SK-N-SH (cell line): Measurements from ENCODE around the gene DNAL4. TPM values are rescaled to one million over a fixed set of nuclear protein-coding genes. Genes with fewer than 3 reads are reported as not detected.

Experiments
- CTCF ChIA-PET: fragments of 300-600, 350-600 bp; formaldehyde crosslinking; extraction: SDS; loops from one replicate; lab custom pipeline; 2021; lab: Yijun Ruan, JAX
- POLR2A ChIA-PET: fragments of 350-600 bp; sonication (Branson Sonifier 250); formaldehyde crosslinking; extraction: SDS; loops from one replicate; lab custom pipeline; 2020; ENCODE audit warnings: antibody characterized with exemption, inconsistent platforms; lab: Yijun Ruan, JAX
- DNase-seq: peaks from one replicate; pipeline ENCODE4 v3.0.0; 2012
- H2AFZ ChIP-seq: fragments of 200-600 bp; sonication (generic); 2 replicates; pipeline ENCODE4 v1.8.1; 2016; ENCODE audit warnings: antibody characterized with exemption, mild to moderate bottlenecking, low read depth
- H3F3A ChIP-seq: fragments of 200-600 bp; sonication (generic); replicated peaks from 2 replicates; pipeline ENCODE3; 2016; ENCODE audit warnings: antibody characterized with exemption, mild to moderate bottlenecking; ENCODE audit not compliant: insufficient read depth
- H3K27ac ChIP-seq, 2 experiments: fragments of 200-500 bp in 1 of 2; fragments of 200-600 bp in 1 of 2; sonication (Bioruptor generic) in 1 of 2; sonication (generic), shearing (Covaris generic) in 1 of 2; 2 replicates each; pipeline versions ENCODE4 v1.5.1 to v1.6.1; 2014 to 2016; ENCODE audit warnings: low read depth in 2 of 2, inconsistent platforms in 1 of 2, low read length in 1 of 2, mild to moderate bottlenecking in 1 of 2, mixed read lengths in 1 of 2
- H3K27me3 ChIP-seq: fragments of 200-600 bp; sonication (generic), shearing (Covaris generic); 2 replicates; pipeline ENCODE4 v1.6.1; 2016; ENCODE audit warnings: mixed run types; ENCODE audit not compliant: insufficient read depth
- H3K36me3 ChIP-seq, 2 experiments: fragments of 200-500 bp in 1 of 2; fragments of 200-600 bp in 1 of 2; sonication (Bioruptor generic) in 1 of 2; sonication (generic) in 1 of 2; replicated peaks in 1 of 2; 2 replicates each; pipeline versions ENCODE3 to v1.5.1; 2014 to 2016; ENCODE audit warnings: low read length in 1 of 2, mild to moderate bottlenecking in 1 of 2; ENCODE audit not compliant: insufficient read depth in 2 of 2, control insufficient read depth in 1 of 2
- H3K4me1 ChIP-seq, 2 experiments: fragments of 200-500 bp in 1 of 2; fragments of 200-600 bp in 1 of 2; sonication (Bioruptor generic) in 1 of 2; sonication (generic), shearing (Covaris generic) in 1 of 2; 2 replicates each; pipeline versions ENCODE4 v1.5.1 to v1.6.1; 2014 to 2016; ENCODE audit warnings: low read depth in 1 of 2, low read length in 1 of 2, mixed run types in 1 of 2; ENCODE audit not compliant: insufficient read depth in 2 of 2, control insufficient read depth in 1 of 2
- H3K4me2 ChIP-seq: fragments of 200-600 bp; sonication (generic), shearing (Covaris generic); 2 replicates; pipeline ENCODE4 v1.6.1; 2017; ENCODE audit warnings: mixed run types
- H3K4me3 ChIP-seq, 2 experiments: fragments of 200-500 bp in 1 of 2; fragments of 200-600 bp in 1 of 2; sonication (Bioruptor generic) in 1 of 2; sonication (generic), shearing (Covaris generic) in 1 of 2; 2 replicates each; pipeline versions ENCODE4 v1.5.1 to v1.8.1; 2014 to 2016; ENCODE audit warnings: low read depth in 2 of 2, inconsistent platforms in 1 of 2, low read length in 1 of 2, mild to moderate bottlenecking in 1 of 2, mixed read lengths in 1 of 2, moderate library complexity in 1 of 2
- H3K79me2 ChIP-seq: fragments of 200-600 bp; sonication (generic); 2 replicates; pipeline ENCODE4 v1.8.1; 2017; ENCODE audit warnings: mild to moderate bottlenecking; ENCODE audit not compliant: insufficient read depth
- H3K9ac ChIP-seq: fragments of 200-600 bp; sonication (generic); 2 replicates; pipeline ENCODE4 v1.6.1; 2017; ENCODE audit warnings: mixed run types
- H3K9me2 ChIP-seq: fragments of 200-600 bp; sonication (generic); 2 replicates; pipeline ENCODE4 v1.6.1; 2017; ENCODE audit warnings: mixed run types
- H3K9me3 ChIP-seq: fragments of 200-600 bp; sonication (generic); 2 replicates; pipeline ENCODE4 v1.6.1; 2017; ENCODE audit warnings: mixed run types, mild to moderate bottlenecking, moderate library complexity
- H4K20me1 ChIP-seq: fragments of 200-600 bp; sonication (generic); 2 replicates; pipeline ENCODE4 v1.6.1; 2017; ENCODE audit warnings: mild to moderate bottlenecking, mixed run types; ENCODE audit not compliant: insufficient read depth
- CHD2 ChIP-seq: fragments of 150-350 bp; IDR thresholded peaks from 2 replicates; pipeline ENCODE4 v1.6.1; 2018; ENCODE audit warnings: low read length; ENCODE audit not compliant: partially characterized antibody
- ELF1 ChIP-seq: IDR thresholded peaks from 2 replicates; pipeline ENCODE4 v1.4.0; 2012
- EZH2phosphoT487 ChIP-seq: fragments of 200-600 bp; sonication (generic); IDR thresholded peaks from 2 replicates; pipeline ENCODE4 v1.6.1; 2017; ENCODE audit warnings: low read depth, mixed run types, mild to moderate bottlenecking, antibody characterized with exemption, moderate library complexity, borderline replicate concordance
- FOSL2 ChIP-seq: IDR thresholded peaks from 2 replicates; pipeline ENCODE4 v1.4.0; 2012; ENCODE audit warnings: low read depth, mild to moderate bottlenecking, moderate library complexity, borderline replicate concordance
- GABPA ChIP-seq: IDR thresholded peaks from 2 replicates; pipeline ENCODE4 v1.4.0; 2012; ENCODE audit warnings: low read depth, mild to moderate bottlenecking
- GATA2 ChIP-seq: sonication (generic); formaldehyde crosslinking; IDR thresholded peaks from 2 replicates; pipeline ENCODE4 v1.5.0; 2020; ENCODE audit warnings: mild to moderate bottlenecking, missing genetic modification reagents
- MEF2A ChIP-seq: IDR thresholded peaks from 2 replicates; pipeline ENCODE4 v1.4.0; 2012; ENCODE audit warnings: low read depth, borderline replicate concordance
- MXI1 ChIP-seq: IDR thresholded peaks from 2 replicates; pipeline ENCODE4 v1.6.1; 2012; ENCODE audit warnings: mild to moderate bottlenecking, low read depth, low read length, improper control_type of control experiment
- NFIC ChIP-seq: IDR thresholded peaks from 2 replicates; pipeline ENCODE4 v1.4.0; 2012; ENCODE audit warnings: borderline replicate concordance
- NRF1 ChIP-seq: IDR thresholded peaks from 2 replicates; pipeline ENCODE4 v1.6.1; 2012; ENCODE audit warnings: low read depth, mild to moderate bottlenecking, low read length
- POLR2AphosphoS5 ChIP-seq: IDR thresholded peaks from 2 replicates; pipeline ENCODE4 v1.6.1; 2012; ENCODE audit warnings: low read depth, low read length
- RAD21 ChIP-seq: IDR thresholded peaks from 2 replicates; pipeline ENCODE4 v1.6.1; 2012; ENCODE audit warnings: mild to moderate bottlenecking, low read length
- RFX5 ChIP-seq: IDR thresholded peaks from 2 replicates; pipeline ENCODE4 v1.6.1; 2012; ENCODE audit warnings: mild to moderate bottlenecking, improper control_type of control experiment, low read length
- SIN3A ChIP-seq: IDR thresholded peaks from 2 replicates; pipeline ENCODE4 v1.6.1; 2012; ENCODE audit warnings: low read depth, mild to moderate bottlenecking, low read length, moderate library complexity, borderline replicate concordance
- SMC3 ChIP-seq: IDR thresholded peaks from 2 replicates; pipeline ENCODE4 v1.6.1; 2012; ENCODE audit warnings: low read depth, low read length, improper control_type of control experiment
- TEAD4 ChIP-seq: IDR thresholded peaks from 2 replicates; pipeline ENCODE4 v1.4.0; 2012; ENCODE audit warnings: mild to moderate bottlenecking, borderline replicate concordance; ENCODE audit not compliant: insufficient read depth
- WGBS: methylation state at CpG from one replicate; pipeline ENCODE4 v1.1.6; 2017; ENCODE audit warnings: low lambda C conversion rate; 5-methylcytosine and 5-hydroxymethylcytosine counted together
- polyA plus RNA-seq, 3 experiments: library from polyadenylated mRNA; depleted of rRNA; stranded (reverse); fragments of >200 nt; gene quantifications; 2 replicates each; pipeline ENCODE4 v1.2.3, GENCODE V29; 2012
- TF ChIP-seq, protein P1 (sequence below): IDR thresholded peaks from 2 replicates; pipeline ENCODE4; 2012
- TF ChIP-seq, protein P2 (sequence below): fragments of 200-600 bp; sonication (generic); IDR thresholded peaks from 2 replicates; pipeline ENCODE4 v1.6.1; 2017; ENCODE audit warnings: antibody characterized with exemption, mild to moderate bottlenecking, moderate library complexity
- TF ChIP-seq, protein P3 (sequence below): IDR thresholded peaks from 2 replicates; pipeline ENCODE4 v1.6.1; 2012; ENCODE audit warnings: mild to moderate bottlenecking, low read depth, low read length, moderate library complexity
- TF ChIP-seq, protein P4 (sequence below): IDR thresholded peaks from 2 replicates; pipeline ENCODE4 v1.4.0; 2012; ENCODE audit warnings: low read depth, borderline replicate concordance
- TF ChIP-seq, protein P5 (sequence below): IDR thresholded peaks from 2 replicates; pipeline ENCODE4 v1.4.0; 2012; ENCODE audit warnings: low read depth, borderline replicate concordance

The DNAL4 gene
- polyA plus RNA-seq, 1 of the 3 experiments (the other 2 are of a cell fraction) = 15.1 TPM

DNA sequence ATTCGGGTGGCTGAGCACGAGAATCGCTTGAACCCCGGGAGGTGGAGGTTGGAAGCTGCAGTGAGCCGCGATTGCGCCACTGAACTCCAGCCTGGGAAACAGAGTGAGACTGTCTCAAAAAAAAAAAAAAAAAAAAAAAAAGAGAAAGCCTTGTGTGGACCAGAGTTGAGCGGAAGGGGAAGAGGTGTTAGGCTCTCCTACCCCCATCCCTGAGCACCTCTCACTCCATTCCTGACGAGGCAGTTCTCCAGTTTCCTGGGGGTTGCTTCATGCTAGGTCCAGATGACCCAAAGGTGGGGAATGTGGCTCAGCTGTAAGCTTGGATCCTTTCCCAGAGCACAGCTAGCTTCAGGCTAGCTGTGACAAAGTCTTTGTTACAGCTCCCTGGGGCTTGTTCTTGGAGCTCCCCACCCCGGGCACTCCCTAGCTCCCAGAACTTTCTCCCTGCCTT, 8.8 kb upstream of the DNAL4 start:
- POLR2A ChIA-PET = no interaction called here
- H3K4me3 ChIP-seq = no peak overlapping the region
- TF ChIP-seq, protein P1, sequence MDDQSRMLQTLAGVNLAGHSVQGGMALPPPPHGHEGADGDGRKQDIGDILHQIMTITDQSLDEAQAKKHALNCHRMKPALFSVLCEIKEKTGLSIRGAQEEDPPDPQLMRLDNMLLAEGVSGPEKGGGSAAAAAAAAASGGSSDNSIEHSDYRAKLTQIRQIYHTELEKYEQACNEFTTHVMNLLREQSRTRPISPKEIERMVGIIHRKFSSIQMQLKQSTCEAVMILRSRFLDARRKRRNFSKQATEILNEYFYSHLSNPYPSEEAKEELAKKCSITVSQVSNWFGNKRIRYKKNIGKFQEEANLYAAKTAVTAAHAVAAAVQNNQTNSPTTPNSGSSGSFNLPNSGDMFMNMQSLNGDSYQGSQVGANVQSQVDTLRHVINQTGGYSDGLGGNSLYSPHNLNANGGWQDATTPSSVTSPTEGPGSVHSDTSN = peak; percentile 17; the same call in 1 of the 2 replicates
- TF ChIP-seq NRF1 (no peak), RFX5 (no peak), CHD2 (no peak), SMC3 (no peak), POLR2AphosphoS5 (no peak), RAD21 (no peak), ELF1 (no peak), EZH2phosphoT487 (no peak), MXI1 (no peak), TEAD4 (no peak), FOSL2 (0 out of 2 replicates have a peak, but pooled peaks have one; percentile 10), SIN3A (no peak), GATA2 (CRISPR knock-in tag) (no peak), GABPA (no peak), MEF2A (no peak), NFIC (peak; percentile 48; the same call in 1 of the 2 replicates)
- TF ChIP-seq, protein P2, sequence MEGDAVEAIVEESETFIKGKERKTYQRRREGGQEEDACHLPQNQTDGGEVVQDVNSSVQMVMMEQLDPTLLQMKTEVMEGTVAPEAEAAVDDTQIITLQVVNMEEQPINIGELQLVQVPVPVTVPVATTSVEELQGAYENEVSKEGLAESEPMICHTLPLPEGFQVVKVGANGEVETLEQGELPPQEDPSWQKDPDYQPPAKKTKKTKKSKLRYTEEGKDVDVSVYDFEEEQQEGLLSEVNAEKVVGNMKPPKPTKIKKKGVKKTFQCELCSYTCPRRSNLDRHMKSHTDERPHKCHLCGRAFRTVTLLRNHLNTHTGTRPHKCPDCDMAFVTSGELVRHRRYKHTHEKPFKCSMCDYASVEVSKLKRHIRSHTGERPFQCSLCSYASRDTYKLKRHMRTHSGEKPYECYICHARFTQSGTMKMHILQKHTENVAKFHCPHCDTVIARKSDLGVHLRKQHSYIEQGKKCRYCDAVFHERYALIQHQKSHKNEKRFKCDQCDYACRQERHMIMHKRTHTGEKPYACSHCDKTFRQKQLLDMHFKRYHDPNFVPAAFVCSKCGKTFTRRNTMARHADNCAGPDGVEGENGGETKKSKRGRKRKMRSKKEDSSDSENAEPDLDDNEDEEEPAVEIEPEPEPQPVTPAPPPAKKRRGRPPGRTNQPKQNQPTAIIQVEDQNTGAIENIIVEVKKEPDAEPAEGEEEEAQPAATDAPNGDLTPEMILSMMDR = no peak
- TF ChIP-seq, protein P3, sequence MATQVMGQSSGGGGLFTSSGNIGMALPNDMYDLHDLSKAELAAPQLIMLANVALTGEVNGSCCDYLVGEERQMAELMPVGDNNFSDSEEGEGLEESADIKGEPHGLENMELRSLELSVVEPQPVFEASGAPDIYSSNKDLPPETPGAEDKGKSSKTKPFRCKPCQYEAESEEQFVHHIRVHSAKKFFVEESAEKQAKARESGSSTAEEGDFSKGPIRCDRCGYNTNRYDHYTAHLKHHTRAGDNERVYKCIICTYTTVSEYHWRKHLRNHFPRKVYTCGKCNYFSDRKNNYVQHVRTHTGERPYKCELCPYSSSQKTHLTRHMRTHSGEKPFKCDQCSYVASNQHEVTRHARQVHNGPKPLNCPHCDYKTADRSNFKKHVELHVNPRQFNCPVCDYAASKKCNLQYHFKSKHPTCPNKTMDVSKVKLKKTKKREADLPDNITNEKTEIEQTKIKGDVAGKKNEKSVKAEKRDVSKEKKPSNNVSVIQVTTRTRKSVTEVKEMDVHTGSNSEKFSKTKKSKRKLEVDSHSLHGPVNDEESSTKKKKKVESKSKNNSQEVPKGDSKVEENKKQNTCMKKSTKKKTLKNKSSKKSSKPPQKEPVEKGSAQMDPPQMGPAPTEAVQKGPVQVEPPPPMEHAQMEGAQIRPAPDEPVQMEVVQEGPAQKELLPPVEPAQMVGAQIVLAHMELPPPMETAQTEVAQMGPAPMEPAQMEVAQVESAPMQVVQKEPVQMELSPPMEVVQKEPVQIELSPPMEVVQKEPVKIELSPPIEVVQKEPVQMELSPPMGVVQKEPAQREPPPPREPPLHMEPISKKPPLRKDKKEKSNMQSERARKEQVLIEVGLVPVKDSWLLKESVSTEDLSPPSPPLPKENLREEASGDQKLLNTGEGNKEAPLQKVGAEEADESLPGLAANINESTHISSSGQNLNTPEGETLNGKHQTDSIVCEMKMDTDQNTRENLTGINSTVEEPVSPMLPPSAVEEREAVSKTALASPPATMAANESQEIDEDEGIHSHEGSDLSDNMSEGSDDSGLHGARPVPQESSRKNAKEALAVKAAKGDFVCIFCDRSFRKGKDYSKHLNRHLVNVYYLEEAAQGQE = no peak
- TF ChIP-seq, protein P4, sequence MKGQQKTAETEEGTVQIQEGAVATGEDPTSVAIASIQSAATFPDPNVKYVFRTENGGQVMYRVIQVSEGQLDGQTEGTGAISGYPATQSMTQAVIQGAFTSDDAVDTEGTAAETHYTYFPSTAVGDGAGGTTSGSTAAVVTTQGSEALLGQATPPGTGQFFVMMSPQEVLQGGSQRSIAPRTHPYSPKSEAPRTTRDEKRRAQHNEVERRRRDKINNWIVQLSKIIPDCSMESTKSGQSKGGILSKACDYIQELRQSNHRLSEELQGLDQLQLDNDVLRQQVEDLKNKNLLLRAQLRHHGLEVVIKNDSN = no peak
- TF ChIP-seq, protein P5, sequence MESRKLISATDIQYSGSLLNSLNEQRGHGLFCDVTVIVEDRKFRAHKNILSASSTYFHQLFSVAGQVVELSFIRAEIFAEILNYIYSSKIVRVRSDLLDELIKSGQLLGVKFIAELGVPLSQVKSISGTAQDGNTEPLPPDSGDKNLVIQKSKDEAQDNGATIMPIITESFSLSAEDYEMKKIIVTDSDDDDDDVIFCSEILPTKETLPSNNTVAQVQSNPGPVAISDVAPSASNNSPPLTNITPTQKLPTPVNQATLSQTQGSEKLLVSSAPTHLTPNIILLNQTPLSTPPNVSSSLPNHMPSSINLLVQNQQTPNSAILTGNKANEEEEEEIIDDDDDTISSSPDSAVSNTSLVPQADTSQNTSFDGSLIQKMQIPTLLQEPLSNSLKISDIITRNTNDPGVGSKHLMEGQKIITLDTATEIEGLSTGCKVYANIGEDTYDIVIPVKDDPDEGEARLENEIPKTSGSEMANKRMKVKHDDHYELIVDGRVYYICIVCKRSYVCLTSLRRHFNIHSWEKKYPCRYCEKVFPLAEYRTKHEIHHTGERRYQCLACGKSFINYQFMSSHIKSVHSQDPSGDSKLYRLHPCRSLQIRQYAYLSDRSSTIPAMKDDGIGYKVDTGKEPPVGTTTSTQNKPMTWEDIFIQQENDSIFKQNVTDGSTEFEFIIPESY = no peak
- TF ChIP-seq, all 33 proteins: peak for 3
- Histone ChIP-seq H3K9ac (no peak overlapping the region), H2AFZ (no peak overlapping the region), H3K4me1 (no peaks in the 10 kb centered on the region; a peak in 2 of 4 replicates), H3K4me2 (no peak overlapping the region), H4K20me1 (no peaks in the 10 kb centered on the region), H3K79me2 (no peaks in the 10 kb centered on the region), H3K9me2 (no peaks in the 10 kb centered on the region), H3K36me3 (no peaks in the 10 kb centered on the region), H3K27ac (no peak overlapping the region), H3K9me3 (no peaks in the 10 kb centered on the region), H3K27me3 (no peaks in the 10 kb centered on the region), H3F3A (no peaks in the 10 kb centered on the region)
- CTCF ChIA-PET = interaction anchor here (0.6 to 0.9 kb wide), 2 partner anchors 34 to 591 kb away, joined by 3 to 5 read pairs; no protein-coding TSS in a partner anchor
- WGBS = 21% methylated on average over 7 of the region's 10 CpGs
- no peak for DNase-seq
